HepG2 (cell line): ENCODE results near the gene TNFAIP1. TPM values are rescaled to one million over a fixed set of nuclear protein-coding genes. Genes with fewer than 3 reads are reported as not detected.

Experiments
- AFF4 ChIP-seq: sonication (generic); formaldehyde crosslinking; IDR thresholded peaks from 2 replicates; pipeline ENCODE4 v1.4.0; 2020; ENCODE audit warnings: missing genetic modification reagents
- CHD4 ChIP-seq: fragments of 200-600 bp; sonication (generic); IDR thresholded peaks from 2 replicates; pipeline ENCODE4 v1.7.0; 2017; ENCODE audit warnings: mild to moderate bottlenecking, low read length, borderline replicate concordance
- FOXC1 ChIP-seq: sonication (generic); formaldehyde crosslinking; IDR thresholded peaks from 2 replicates; pipeline ENCODE4 v1.8.0; 2022; ENCODE audit warnings: mild to moderate bottlenecking, missing genetic modification reagents, borderline replicate concordance
- HNRNPK ChIP-seq: fragments of 200-400 bp; formaldehyde crosslinking; IDR thresholded peaks from 2 replicates; pipeline ENCODE4 v1.6.1; 2018; ENCODE audit warnings: low read length, low read depth, moderate library complexity, mild to moderate bottlenecking; ENCODE audit not compliant: poor library complexity, severe bottlenecking
- HOXA9 ChIP-seq: sonication (generic); formaldehyde crosslinking; IDR thresholded peaks from 2 replicates; pipeline ENCODE4 v1.8.1; 2022; ENCODE audit warnings: missing genetic modification reagents, mild to moderate bottlenecking, moderate library complexity, borderline replicate concordance
- MEIS2 ChIP-seq: sonication (generic); formaldehyde crosslinking; IDR thresholded peaks from 2 replicates; pipeline ENCODE4 v1.9.0; 2021; ENCODE audit warnings: mild to moderate bottlenecking, missing genetic modification reagents
- RERE ChIP-seq: IDR thresholded peaks from 2 replicates; pipeline ENCODE4 v1.6.1; 2016; ENCODE audit warnings: low read depth, missing genetic modification reagents, missing compliant biosample characterization
- SP5 ChIP-seq: IDR thresholded peaks from 2 replicates; pipeline ENCODE4 v1.6.1; 2016; ENCODE audit warnings: low read depth, borderline replicate concordance
- ZFP37 ChIP-seq: sonication (generic); formaldehyde crosslinking; IDR thresholded peaks from 2 replicates; pipeline ENCODE4 v1.4.0; 2020; ENCODE audit warnings: missing genetic modification reagents, borderline replicate concordance
- ZHX1 ChIP-seq: sonication (generic); formaldehyde crosslinking; IDR thresholded peaks from 2 replicates; pipeline ENCODE4 v1.8.1; 2022; ENCODE audit warnings: low read depth, mild to moderate bottlenecking, missing genetic modification reagents
- ZNF367 ChIP-seq: sonication (generic); formaldehyde crosslinking; IDR thresholded peaks from 2 replicates; pipeline ENCODE4 v1.4.0; 2020; ENCODE audit warnings: missing genetic modification reagents, borderline replicate concordance
- ZNF414 ChIP-seq: sonication (generic); formaldehyde crosslinking; IDR thresholded peaks from 2 replicates; pipeline ENCODE4 v1.5.0; 2020; ENCODE audit warnings: missing genetic modification reagents
- polyA plus RNA-seq, 8 experiments: library from polyadenylated mRNA; depleted of rRNA in 3 of 8; stranded (reverse) in 7 of 8; unstranded in 1 of 8; fragments of >200 nt; fragmentation: Illumina TruSeq in 4 of 8; extraction: Trizol in 4 of 8; gene quantifications; 2 replicates each; pipeline versions ENCODE4 v1.2.1 to v1.2.3, GENCODE V29; 2011 to 2016; ENCODE audit warnings: low read depth in 4 of 8, missing spikeins in 1 of 8, mixed read lengths in 1 of 8; ENCODE audit not compliant: insufficient read depth in 1 of 8
- total RNA-seq, 5 experiments: library from RNA; depleted of rRNA; stranded (reverse); fragments of >200 nt; fragmentation: Illumina TruSeq; extraction: Trizol; gene quantifications; 2 replicates each; pipeline ENCODE4 v1.2.3, GENCODE V29; 2016; ENCODE audit warnings: low read depth in 1 of 5

The TNFAIP1 gene
- total and polyA plus RNA-seq, 2 of the 13 experiments (the other 11 are each of a cell fraction or from before 2014, with no cell fraction given): 17.5 to 40.6 TPM

GRCh38 chr17:28367641-28368305 lies 32.2 kb downstream of the TNFAIP1 start (continued):
- no peak for TF ChIP-seq AFF4 (CRISPR knock-in tag)
- no peak for TF ChIP-seq RERE (CRISPR knock-in tag)
- no peak for TF ChIP-seq MEIS2 (CRISPR knock-in tag)
- TF ChIP-seq SP5 (CRISPR knock-in tag): no peak
- TF ChIP-seq ZNF367 (CRISPR knock-in tag): no peak
- no peak for TF ChIP-seq HOXA9 (CRISPR knock-in tag)
- TF ChIP-seq FOXC1: 0 out of 2 replicates have a peak, but pooled peaks have one; percentile 14
- TF ChIP-seq CHD4: 0 out of 2 replicates have a peak, but pooled peaks have one; percentile 9
- TF ChIP-seq ZHX1 (CRISPR knock-in tag): no peak
- TF ChIP-seq HNRNPK: no peak
- TF ChIP-seq ZNF414 (CRISPR knock-in tag): 0 out of 2 replicates have a peak, but pooled peaks have one; percentile 19
- TF ChIP-seq ZFP37 (CRISPR knock-in tag): no peak
